Activated T-cell treated with anti-CD3 and anti-CD28 coated beads for 24 hours (primary cell): ENCODE data around the gene FZD10.

Experiments
- DNase-seq: peaks from one replicate; pipeline ENCODE4 v3.0.0-alpha.2; 2020; ENCODE audit warnings: low read depth

Gene FZD10

DNA sequence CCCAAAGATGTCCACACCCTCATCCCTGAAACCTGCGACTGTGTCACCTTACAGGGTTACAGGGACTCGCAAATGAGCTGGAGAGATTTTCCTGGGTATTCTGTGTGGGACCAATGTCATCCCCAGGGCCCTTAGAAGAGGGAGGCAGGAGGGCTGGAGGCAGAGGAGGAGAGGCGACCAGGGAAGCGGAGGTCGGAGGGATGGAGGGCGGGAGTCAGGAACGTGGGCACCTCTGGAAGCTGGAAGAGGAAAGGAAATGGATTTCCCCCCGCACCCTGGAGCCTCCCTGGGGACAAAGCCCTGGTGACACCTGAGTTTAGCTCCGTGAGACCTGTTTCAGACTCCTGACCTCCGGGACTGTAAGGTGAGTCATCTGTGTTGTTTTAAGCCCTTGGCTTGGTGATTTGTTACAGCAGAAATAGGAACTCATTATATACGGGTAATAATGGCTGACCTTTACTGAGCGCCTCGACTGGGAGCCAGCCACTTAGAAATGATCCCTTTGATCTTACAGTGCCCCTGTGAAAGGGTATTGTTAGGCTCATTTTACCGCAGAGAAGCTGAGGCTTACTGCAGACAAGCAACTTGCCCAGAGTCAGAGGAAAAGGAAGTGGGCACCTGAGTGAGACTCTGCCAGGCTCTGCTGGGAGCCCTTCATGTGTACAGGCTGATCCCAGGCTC lies 29.3 kb upstream of the FZD10 start:
- no peak for DNase-seq

DNA sequence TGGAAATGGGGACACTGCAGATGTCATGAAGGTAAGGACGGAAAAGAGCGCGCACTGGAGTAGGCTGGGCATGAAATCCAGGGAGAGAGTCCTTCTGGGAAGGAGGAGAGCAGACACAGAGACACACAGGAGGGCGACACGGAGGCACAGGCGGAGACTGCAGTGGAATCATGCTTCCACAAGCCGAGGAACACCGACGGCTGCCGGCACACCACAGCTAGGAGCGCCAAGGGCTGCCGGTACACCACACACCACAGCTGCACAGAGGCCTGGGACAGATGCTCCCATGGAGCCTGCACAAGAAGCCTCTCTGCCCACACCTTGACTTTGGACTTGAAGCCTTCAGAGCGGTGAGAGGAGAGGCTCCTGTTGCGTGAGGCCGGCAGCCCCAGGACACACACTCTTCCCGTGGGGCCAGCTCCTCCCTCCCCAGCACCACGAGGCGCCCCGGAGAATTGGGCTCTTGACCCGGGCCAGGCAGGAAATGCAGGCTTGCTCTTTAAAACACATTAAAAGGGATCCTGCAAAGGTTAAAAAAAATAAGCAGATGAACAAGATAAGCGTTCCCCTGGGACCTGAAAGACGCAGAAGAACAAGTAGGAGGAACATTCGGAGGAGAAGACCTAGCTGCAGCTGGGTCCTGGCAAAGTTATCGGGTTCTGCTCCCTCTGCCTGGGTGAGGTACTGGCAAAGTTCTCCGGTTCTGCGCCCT lies 28.3 kb upstream of the FZD10 start:
- no peak for DNase-seq

DNA sequence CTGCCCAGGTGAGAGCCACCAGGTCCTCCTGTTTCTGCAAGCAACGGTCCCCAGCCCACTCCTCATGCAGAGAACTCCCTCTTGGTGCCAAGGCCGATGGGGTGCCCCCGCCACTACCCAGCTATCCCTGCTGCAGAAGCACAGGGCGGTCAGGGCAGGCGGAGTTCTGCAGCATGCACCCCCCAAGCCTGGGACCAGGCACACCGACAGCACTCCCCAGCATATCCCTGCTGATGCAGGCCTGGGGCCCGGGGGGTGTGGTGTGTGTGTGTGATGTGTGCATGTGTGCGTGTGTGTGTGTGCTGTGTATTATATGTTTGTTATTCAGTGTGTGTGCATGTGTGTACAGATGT lies 27.7 kb upstream of the FZD10 start:
- no peak for DNase-seq

DNA sequence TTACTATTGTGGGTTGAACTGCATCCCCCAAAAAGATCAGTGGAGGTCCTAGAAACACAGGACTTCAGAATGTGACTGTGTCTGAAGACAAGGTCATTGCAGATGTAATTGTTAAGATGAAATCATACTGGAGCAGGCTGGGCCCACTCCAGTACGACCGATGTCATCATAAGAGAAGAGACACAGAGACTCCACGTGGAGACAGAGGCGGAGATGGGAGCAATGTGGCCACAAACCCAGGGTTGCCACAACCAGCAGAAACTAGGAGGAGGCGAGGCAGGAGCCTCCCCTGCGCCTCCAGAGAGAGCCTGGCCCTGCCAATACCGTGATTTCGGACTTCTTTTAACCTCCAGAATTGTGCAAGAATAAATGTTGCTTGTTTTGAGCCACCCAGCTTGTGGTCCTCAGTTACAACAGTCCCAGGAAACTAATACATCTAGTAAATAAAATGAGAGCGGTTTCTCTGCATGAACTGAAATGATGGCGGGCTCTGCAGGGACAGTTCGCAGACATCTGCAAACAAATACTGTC lies 25.7 kb upstream of the FZD10 start:
- DNase-seq: no peak

DNA sequence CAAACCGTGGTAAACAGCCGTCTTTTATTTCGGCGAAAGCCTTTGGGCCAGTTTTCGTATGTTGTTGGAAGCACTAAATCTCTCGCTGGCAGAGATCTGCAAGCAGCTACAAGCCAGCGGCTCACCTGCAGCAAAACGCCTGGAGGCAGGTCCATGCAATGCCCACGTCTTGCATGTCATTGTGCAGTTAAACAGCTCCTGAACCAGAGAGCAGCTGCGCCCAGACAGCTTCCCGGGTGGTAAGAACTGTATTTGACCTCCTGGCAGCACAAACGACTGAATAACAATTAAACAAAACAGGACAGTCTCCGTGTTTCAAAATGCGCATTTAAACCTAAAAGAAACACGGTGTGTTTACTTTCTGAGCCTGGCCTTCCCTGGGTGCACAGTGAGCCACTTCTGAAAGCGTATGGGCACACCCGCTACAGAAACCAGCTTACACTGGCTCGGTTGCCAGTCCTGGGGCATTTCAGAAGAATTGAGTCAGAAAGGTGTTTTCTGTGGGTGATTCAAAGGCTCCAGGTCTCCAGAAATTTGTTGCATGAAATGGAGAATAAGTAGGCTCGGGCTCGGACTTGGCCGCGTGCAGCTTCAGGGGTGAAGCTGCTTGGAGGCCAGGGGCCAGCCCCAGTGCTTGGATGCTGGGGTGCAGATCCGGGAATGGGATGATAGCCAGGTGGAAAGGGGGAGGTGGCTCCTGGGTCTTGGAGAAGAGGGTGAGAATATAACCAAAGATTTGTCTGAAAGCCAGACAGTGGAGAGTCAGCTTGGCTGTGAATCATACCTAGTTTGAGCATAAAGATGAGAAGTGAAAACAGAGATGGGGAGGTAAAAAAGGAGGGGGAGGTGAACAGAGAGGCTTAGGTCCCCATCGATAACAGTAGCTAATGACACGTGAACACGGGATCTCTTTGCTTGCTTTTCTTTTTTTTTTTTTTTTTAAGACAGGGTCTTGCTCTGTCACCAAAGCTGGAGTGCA lies 24.9 kb upstream of the FZD10 start:
- DNase-seq: no peak

DNA sequence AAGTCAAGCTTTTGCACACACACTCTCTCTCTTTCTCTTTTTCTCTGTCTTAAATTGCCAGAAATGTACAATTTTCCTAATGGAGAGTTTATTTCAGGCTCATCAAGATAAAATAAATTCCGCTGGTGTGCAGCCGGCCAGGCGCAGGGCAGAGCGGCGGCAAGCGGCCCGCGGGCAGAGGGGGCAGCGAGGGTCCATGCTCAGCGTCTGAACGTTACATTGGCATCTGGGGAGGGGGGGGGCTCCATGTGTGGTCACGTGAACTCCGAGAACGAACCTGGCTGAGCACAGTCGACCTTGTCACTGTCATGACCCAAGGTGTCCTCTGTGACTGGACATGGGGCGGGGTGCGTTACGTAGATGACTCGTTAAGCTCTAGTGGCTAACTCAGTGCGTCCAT lies 23.8 kb upstream of the FZD10 start:
- no peak for DNase-seq

DNA sequence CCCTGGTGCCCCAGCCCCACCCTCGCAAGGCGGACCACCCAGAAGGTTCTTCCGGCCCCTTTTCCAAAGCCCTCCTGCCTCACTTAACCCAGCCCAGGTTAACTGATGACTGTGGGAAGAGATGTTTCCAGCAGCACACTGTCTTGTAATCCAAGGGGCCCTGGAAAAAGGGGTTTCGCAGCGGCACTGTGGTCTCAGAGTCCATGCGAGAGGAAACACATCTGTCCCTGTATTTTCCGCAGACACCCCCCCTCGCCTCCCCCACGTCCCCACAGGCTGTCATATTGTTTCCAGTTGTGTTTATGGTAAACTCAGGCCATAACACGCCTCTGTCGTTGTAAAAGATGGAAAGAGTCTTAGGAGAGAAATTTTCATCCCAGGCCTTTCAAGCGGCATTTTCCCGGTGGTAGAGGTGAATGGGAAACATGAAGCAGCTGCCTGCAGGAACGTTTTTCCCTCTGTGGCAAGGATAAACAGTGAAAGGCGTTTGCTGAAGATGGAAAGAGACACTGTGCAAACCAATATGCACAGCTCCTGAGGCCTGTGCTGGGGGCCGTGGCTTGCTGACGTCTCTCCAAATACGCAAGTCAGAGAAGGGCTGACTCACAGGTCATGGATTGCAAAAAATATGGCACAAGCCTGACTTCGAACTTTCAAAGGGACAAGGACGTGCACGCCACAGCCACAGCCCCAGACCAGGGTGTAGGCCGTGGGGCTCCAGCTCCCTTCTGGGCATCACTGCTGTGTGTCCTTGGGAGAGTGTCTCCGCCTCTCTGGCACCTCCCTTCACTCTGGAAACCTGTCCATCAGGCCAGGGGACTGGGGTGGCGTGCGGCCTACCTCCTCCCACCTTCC lies 22.5 kb upstream of the FZD10 start:
- DNase-seq: no peak

DNA sequence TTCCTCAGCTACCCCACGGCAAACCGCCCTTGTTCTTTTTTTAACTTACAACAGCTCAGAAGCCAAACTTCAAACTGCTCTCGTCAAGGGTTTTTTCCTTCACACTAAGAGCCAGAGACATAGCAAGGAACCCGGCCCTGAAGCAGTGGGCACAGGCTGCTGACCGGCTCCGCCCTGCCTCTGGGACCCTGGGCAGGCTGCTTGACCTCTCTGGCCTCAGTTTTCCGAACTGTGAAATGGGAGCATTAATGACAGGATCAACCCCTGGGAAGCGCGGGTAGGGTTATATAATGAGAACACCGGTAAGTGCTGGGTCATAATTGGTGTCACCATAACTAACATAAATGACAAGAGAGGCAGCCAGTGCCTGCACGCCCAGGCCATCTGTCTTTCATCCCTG lies 21.2 kb upstream of the FZD10 start:
- no peak for DNase-seq

DNA sequence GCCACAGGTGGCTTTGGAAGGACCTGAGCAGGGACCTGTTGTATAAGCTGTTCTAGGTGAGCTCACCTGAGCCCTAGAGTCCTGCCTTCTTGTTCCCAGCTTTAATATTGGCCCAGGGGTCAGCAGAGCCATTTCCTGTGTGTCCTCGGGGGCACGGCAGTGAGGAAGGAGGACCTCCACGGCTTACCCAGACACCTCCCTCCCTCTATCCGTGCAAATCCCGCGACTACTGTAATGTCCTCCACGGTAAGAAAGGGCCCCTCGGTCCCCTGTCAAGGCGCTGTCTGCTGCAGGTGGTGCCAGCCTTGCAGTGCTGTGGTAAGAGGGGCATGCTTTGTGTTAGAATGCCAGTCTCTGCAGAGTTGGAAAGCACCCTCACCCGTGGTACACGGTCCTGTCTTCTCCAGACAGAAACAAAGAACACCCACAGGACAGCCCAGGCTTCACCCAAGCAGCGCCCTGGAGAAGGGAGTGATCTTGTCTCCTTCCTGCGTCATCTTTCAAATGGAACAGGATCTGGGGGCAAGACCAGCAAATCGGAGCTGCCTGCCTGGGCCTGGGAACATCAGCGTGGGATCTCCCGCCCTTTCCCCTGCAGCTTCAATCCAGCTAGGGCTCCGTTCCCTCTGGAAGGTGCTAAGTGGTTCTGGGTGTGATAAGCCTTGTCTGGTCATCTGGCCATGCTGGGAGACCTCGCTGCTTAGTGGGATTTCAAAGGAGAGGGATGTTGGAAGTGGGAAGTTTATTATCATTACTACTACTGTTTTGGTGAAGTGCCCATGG lies 20.2 kb upstream of the FZD10 start:
- no peak for DNase-seq

DNA sequence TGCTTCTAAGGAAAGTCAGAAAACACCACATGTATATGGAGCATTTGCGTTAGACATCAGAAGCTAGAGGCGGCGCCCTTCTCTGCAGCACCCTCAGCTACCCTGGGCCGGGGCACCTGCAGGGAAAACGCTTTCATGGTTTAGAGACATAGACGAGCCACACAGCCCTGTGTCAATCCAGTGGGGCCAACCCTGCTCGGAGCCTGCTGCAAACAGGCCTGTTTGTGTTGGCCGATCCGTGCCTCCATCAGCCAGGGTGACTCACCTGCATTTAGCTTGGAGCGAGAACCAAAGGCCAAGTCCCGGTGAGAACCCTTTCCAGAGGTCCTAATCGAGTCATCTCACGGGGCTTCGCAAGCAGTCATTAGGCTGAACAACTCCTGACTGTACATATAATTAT lies 19.5 kb upstream of the FZD10 start:
- DNase-seq: no peak

DNA sequence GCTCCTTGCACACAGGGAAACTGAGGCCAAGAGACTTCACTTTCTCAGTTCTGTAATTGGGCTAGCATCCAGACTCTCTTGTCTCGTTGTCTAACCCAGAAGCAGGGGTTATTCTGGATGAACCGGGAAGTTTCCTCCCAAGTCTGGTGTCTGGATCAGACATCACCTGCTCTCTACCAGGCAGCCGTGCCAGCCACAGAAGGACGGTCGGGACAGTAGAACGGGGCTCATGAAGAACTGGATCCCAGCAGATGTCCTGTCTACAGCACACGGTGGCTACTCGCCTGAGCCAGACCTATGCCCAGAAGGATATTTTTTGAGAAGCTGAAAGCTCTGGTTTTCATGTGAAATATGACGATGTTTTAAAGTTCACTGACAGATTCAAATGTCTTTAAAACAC lies 19.1 kb upstream of the FZD10 start:
- DNase-seq: no peak

DNA sequence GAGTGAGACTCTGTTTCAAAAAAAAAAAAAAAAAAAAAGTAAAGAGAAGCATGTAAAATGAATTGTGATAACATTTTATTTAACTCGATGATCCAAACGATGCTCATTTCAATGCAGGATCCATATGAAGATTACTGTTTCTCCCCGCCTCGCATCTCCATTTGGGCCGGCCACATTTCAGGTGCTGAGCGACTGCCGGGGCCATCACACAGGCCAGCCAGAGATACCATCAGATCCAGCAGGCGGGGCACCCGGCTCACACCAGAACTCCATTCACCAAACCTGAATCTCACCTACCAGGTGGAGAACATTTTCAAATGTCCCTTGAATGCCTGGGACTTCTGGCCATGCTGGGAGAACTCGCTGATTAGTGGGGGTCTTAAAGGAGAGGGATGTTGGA lies 18.0 kb upstream of the FZD10 start:
- no peak for DNase-seq

DNA sequence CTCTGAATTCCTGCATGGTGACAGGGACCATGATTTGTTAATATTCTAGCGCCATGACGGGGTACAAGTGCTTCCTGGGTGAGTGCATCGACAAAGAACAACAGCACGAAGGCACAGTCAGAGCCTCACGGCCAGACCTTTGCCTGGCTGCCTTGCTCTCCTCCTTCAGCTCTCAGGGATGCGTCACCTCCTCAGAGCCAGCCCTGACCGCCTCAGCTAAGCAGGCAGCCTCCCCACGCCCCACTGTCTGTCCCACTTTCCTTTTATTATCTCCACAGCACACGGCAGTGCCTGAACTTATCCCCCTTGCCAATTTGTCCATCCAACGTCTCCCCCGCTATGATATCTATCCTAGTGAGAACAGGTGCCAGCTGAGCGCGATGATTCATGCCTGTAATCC lies 16.5 kb upstream of the FZD10 start:
- DNase-seq: no peak

DNA sequence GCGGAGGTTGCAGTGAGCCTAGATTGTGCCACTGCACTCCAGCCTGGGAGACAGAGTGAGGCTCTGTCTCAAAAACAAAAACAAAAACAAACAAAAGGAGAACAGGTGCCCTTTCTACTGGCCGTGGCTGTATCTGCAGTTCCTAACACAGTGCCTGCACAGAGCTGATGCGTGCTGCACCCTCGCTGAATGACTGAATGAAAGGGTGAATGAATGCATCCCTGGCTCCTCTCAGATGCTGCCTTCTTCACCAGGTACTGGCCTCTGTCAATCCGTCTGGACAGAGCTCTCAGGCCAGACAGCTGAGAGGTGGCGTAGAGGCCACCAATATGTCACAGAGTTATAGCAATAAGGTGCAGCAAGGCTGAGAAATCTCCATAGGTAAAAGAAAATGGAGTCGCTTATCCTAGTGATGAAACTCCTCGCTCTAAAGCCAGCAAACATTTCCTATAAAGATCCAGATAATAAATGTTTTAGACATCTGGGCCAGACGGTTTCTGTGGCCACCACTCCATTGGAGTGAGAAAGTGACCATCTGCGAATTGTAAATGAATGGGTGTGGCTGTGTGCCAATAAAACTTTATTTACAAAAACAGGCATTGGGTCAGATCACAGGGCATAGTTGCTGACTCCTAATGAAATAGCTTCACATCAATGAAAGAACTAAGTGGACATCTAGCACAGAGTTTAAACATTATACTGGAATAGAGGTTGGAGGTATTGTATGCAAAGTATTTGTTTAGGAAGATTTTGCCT lies 15.9 kb upstream of the FZD10 start:
- DNase-seq: no peak

DNA sequence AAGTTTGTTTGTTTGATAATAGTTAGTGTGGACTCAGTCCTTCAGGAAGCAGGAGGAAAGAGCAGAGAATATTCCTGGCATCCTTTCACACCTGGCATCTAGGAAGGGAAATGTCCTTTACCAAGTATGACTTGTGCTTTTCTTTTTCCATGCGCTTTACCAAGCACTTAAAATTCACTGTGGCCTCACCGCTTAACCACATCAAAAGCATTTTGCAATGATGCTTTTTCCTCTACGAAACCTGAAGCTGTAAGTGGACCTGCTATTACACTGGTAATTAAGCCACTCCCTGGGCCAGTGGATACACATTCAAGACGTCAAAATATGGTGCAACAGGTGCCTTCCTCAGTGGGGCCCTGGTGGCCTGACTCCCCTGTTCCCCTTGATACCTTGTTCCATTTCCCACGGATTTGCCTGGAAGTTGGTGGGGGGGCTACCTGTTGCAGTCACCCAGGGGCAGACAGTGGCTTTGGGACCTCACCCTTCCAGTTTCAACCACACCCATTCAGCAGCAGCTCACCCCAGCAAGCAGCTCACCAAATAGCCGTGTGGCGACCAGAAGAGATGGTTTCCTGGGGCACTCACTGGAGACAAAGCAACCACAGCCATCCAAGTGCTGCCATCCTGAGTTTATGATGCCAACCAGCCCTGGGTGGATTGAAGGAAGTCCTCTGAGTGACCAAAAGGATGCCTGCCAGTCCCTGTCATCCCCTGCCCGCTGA lies 14.2 kb upstream of the FZD10 start:
- no peak for DNase-seq

DNA sequence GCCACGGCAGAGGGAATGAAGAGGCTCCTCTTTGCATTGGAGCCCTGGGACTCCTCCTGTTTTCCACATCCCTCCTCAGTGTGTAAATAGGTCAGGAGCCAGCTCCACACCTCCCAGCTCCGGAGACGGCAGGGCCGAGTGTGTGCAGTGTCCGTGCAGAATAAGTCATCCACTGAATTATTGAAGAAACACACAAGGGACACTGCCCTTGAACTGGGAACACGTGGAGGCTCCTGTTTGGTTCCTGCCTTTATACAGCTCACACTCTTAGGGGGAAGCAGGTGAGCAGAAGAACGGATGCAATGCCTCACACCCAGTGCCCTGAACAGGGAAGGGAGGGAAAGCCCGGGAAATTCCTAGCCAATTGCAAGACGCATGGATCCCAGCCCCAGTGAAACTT lies 10.4 kb upstream of the FZD10 start:
- no peak for DNase-seq

DNA sequence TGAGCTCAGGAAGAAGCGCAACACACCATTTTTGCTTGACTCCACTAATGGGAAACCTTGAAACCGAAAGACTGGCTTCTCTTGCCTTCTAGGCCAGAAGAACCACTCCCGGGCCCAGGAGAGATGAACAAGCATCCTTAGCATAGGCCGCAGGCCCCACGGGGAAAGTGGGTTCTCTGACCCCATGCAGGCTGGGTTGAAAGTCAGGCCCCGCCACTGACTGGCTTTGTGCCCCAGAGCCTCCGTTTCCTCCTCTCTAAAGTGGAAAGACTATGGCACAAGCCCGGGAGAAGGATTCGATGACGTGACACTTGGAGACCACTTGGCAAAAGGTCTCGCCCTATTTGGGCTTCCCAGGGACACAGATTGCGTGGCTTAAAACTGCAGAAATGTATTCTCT lies 9.9 kb upstream of the FZD10 start:
- no peak for DNase-seq

DNA sequence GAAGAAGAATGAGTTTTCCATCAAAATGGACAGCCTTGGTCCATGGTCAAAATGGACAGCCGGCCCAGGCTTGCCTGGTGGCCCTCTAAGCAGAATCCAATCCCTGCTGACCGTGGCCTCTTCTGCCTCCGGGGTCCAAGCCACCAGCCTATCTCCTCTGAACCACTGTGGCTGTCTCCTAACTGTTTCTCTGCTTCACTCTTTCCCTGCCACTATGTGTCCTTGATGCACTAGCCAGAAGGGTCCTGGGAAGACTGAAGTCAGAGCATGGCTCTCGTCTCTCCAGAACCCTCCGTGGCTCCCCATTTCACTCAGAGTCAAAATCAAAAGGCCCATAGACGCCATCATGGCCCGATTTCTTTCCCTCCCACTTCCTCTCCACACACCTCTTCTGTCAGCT lies 8.5 kb upstream of the FZD10 start:
- no peak for DNase-seq

DNA sequence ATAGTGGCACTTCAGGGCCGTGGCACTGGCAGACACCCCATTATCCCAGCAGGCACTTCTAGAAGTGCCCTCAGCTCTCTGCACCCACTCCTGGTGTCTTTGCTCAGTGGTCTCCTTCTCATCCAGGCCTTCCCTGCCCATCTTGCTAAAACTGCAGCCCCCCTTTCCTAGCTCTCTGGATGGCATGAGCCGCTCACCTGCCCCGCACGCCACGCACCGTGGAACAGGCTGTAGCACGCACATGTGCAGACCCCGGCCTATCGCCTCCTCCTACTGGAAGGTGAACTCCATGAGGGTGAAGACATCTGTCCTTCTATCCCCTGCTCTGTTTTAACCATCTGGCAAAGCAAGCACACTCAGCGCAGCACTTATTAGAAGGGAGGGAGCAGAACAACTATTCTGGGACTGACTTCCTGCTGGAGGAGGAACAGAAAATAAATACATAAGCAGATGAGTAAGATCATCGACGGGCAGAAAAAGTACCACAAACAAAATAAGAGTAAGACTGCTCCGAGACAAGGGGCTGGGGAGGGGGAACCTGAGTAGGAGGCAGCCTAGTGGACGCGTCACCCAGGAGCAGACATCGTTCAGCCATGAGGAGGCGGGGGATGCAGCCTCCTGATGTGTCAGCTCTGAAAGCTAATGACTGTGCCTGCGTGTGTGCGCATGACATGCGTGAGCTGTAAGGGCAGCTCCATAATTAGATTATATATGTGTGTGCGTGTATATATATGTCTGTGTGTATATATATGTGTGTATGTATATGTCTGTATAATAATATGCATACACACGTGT lies 7.8 kb upstream of the FZD10 start:
- no peak for DNase-seq
